ENCODE data around the gene AURKAIP1. TPM values are rescaled to one million over a fixed set of nuclear protein-coding genes. Genes with fewer than 3 reads are reported as not detected.

Gene AURKAIP1
- total and polyA plus RNA-seq, 9 of the 15 experiments (the other 6 are each of a cell fraction or from before 2014, with no cell fraction given), result 7.8 to 478 (median 92.0) TPM

DNA sequence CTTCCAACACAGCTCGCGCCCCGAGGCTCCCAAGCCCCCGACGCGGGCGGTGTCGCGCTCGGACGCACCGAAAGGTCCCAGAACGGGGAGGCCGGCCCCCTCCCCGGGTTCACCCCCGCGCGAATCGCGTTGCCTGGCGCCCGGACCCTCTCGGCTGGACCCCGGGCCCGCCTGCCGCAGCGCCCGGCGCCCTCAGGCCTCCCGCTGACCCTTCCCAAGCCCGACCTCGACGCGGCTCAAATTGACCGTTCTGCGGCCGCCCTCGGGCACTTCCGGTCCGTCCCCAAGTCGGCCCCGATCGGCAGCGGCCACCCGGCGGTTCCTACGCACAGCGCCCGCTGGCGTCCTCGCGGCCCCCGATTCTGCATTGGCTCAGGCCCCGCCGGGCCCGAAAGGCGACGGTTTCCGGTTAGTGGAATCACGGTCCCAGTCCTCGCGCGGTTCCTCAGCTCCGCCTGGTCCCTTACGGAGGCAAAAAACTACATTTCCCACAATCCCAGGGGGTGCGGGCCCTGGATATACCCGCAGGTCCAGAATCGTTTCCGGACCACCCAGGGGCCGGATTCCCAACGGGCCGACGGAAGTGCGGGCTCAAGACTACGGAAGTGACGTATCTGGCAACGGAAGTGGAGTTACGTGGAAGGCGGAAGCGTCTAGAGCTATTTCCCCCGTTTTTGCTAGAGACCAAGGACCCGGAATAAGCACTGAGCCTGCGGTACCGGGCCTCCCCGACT lies at the start of gene AURKAIP1 (continued):
- TF ChIP-seq TEAD2 (tag; IDR thresholded peaks at IDR 0.05) (no peak), ZNF143 (CRISPR knock-in tag; IDR thresholded peaks at IDR 0.05) (peak; percentile 98), ZNF79 (CRISPR knock-in tag; IDR thresholded peaks at IDR 0.05; ENCODE audit: low read depth) (no peak), ZNF3 (CRISPR knock-in tag; IDR thresholded peaks at IDR 0.05) (no peak), TCF7L2 (IDR thresholded peaks at IDR 0.05; ENCODE audit: low read depth, low read length) (0 out of 2 replicates have a peak, but pooled peaks have one; percentile 63), TEAD4 (IDR thresholded peaks at IDR 0.05; ENCODE audit: low read length) (peak; percentile 57; the same call in 1 of the 2 replicates), TEAD4 (CRISPR knock-in tag; IDR thresholded peaks at IDR 0.05; ENCODE audit: borderline replicate concordance) (no peak), SMARCB1 (IDR thresholded peaks at IDR 0.05; ENCODE audit: insufficient read length, low read depth) (no peak), ZNF41 (CRISPR knock-in tag; conservative IDR thresholded peaks at IDR 0.05) (peak; percentile 69; the same call in 1 of the 2 replicates), ZNF197 (CRISPR knock-in tag; IDR thresholded peaks at IDR 0.05; ENCODE audit: low read depth) (peak; percentile 90), GATA2 (CRISPR knock-in tag; IDR thresholded peaks at IDR 0.05) (no peak), ZSCAN32 (CRISPR knock-in tag; IDR thresholded peaks at IDR 0.05) (peak; percentile 86), POLR2B (IDR thresholded peaks at IDR 0.05; ENCODE audit: low read depth, partially characterized antibody) (peak; percentile 7), AFF1 (IDR thresholded peaks at IDR 0.05; ENCODE audit: low read depth in 1 of 2, partially characterized antibody in 2 of 2) (peak in 1 of 2 experiments; percentile 91), MXI1 (IDR thresholded peaks at IDR 0.05; ENCODE audit: low read depth, low read length) (0 out of 2 replicates have a peak, but pooled peaks have one; percentile 7), ZNF76 (CRISPR knock-in tag; IDR thresholded peaks at IDR 0.05; ENCODE audit: borderline replicate concordance) (peak; percentile 92; the same call in 1 of the 2 replicates), MCM3 (IDR thresholded peaks at IDR 0.05) (no peak), DPF2 (IDR thresholded peaks at IDR 0.05) (no peak)
- TF ChIP-seq, protein P1, sequence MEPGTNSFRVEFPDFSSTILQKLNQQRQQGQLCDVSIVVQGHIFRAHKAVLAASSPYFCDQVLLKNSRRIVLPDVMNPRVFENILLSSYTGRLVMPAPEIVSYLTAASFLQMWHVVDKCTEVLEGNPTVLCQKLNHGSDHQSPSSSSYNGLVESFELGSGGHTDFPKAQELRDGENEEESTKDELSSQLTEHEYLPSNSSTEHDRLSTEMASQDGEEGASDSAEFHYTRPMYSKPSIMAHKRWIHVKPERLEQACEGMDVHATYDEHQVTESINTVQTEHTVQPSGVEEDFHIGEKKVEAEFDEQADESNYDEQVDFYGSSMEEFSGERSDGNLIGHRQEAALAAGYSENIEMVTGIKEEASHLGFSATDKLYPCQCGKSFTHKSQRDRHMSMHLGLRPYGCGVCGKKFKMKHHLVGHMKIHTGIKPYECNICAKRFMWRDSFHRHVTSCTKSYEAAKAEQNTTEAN (CRISPR knock-in tag; IDR thresholded peaks at IDR 0.05), result peak; percentile 96
- TF ChIP-seq, protein P2, sequence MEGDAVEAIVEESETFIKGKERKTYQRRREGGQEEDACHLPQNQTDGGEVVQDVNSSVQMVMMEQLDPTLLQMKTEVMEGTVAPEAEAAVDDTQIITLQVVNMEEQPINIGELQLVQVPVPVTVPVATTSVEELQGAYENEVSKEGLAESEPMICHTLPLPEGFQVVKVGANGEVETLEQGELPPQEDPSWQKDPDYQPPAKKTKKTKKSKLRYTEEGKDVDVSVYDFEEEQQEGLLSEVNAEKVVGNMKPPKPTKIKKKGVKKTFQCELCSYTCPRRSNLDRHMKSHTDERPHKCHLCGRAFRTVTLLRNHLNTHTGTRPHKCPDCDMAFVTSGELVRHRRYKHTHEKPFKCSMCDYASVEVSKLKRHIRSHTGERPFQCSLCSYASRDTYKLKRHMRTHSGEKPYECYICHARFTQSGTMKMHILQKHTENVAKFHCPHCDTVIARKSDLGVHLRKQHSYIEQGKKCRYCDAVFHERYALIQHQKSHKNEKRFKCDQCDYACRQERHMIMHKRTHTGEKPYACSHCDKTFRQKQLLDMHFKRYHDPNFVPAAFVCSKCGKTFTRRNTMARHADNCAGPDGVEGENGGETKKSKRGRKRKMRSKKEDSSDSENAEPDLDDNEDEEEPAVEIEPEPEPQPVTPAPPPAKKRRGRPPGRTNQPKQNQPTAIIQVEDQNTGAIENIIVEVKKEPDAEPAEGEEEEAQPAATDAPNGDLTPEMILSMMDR (IDR thresholded peaks at IDR 0.05 in 2 of 3, conservative IDR thresholded peaks at IDR 0.05 in 1 of 3; ENCODE audit: insufficient read depth in 2 of 3, low read depth in 1 of 3, low read length in 3 of 3), result peak; percentile 35 to 61 (median 53)

Data from K562 (cell line).